Natural killer cell (primary cell): ENCODE results near the gene KANK2. TPM values are rescaled to one million over a fixed set of nuclear protein-coding genes. Genes with fewer than 3 reads are reported as not detected.

Experiments used
- ATAC-seq, 3 donors: fragments of 150-1000 bp in 2 of 3; fragments of 200-7000 bp in 1 of 3; cut with Tn5 transposase; 1 replicate in 1 of 3; 2 replicates in 2 of 3; pipeline ENCODE4 v1.10.0; 2021; ENCODE audit warnings: mild to moderate bottlenecking in 2 of 3, moderate library complexity in 2 of 3
- DNase-seq, 2 donors: peaks; one replicate each; pipeline versions ENCODE4 v3.0.0 to v3.0.0-alpha.2; 2013 to 2021; ENCODE audit warnings: mixed read lengths in 1 of 2
- H3K27ac ChIP-seq: one replicate; pipeline ENCODE4 v1.5.1; 2013; ENCODE audit warnings: mild to moderate bottlenecking, low read length
- H3K27me3 ChIP-seq: one replicate; pipeline ENCODE4 v1.6.1; 2013; ENCODE audit warnings: low read length; ENCODE audit not compliant: control insufficient read depth, insufficient read depth
- H3K36me3 ChIP-seq: one replicate; pipeline ENCODE4 v1.6.1; 2013; ENCODE audit warnings: low read length; ENCODE audit not compliant: control insufficient read depth, insufficient read depth
- H3K4me1 ChIP-seq: one replicate; pipeline ENCODE4 v1.6.1; 2013; ENCODE audit warnings: low read length; ENCODE audit not compliant: control insufficient read depth, insufficient read depth
- H3K4me3 ChIP-seq: one replicate; pipeline ENCODE4 v1.5.1; 2013; ENCODE audit warnings: low read length
- H3K9me3 ChIP-seq: one replicate; pipeline ENCODE4 v1.6.1; 2013; ENCODE audit warnings: low read length; ENCODE audit not compliant: control insufficient read depth, insufficient read depth
- H3K27ac Mint-ChIP-seq, 2 donors: one replicate each; pipeline ENCODE4 v1.8.0; 2022; ENCODE audit warnings: mild to moderate bottlenecking in 2 of 2, mixed read lengths in 2 of 2, moderate library complexity in 1 of 2
- H3K27me3 Mint-ChIP-seq, 2 donors: one replicate each; pipeline ENCODE4 v1.8.0; 2022; ENCODE audit warnings: low read depth in 2 of 2, mixed read lengths in 2 of 2
- H3K36me3 Mint-ChIP-seq: one replicate; pipeline ENCODE4 v1.8.0; 2022; ENCODE audit warnings: mixed read lengths
- H3K4me1 Mint-ChIP-seq, 2 donors: one replicate each; pipeline ENCODE4 v1.8.0; 2022; ENCODE audit warnings: mixed read lengths in 2 of 2
- H3K4me3 Mint-ChIP-seq: one replicate; pipeline ENCODE4 v1.8.0; 2022; ENCODE audit warnings: mild to moderate bottlenecking, moderate library complexity, mixed read lengths
- H3K9me3 Mint-ChIP-seq, 2 donors: one replicate each; pipeline ENCODE4 v1.8.0; 2022; ENCODE audit warnings: mixed read lengths in 2 of 2
- WGBS: methylation state at CpG from one replicate; pipeline ENCODE4 v1.1.7; 2013; ENCODE audit warnings: missing lambda C conversion rate; ENCODE audit not compliant: insufficient coverage; 5-methylcytosine and 5-hydroxymethylcytosine counted together
- intact Hi-C: fragments of 100-400 bp; cut with micrococcal nuclease; formaldehyde crosslinking; loops from one replicate; pipeline ENCODE4 v1.14.2; 2022
- total RNA-seq, 4 donors: library from RNA; stranded (reverse); fragments of 120-200 nt in 1 of 4; gene quantifications; one replicate each; pipeline versions ENCODE4 v1.2.3 to v1.2.4, GENCODE V29; 2013 to 2022
- TF ChIP-seq, protein P1 (sequence below): fragments of 200-600 bp; IDR thresholded peaks from one replicate; pipeline ENCODE4 v1.8.0; 2022; ENCODE audit warnings: antibody characterized with exemption

The KANK2 gene
- total RNA-seq, 3 donors from 2014 or later (not counting 1 experiment from before 2014, with no cell fraction given): 0.82 to 1.3 (median 0.85) TPM

DNA sequence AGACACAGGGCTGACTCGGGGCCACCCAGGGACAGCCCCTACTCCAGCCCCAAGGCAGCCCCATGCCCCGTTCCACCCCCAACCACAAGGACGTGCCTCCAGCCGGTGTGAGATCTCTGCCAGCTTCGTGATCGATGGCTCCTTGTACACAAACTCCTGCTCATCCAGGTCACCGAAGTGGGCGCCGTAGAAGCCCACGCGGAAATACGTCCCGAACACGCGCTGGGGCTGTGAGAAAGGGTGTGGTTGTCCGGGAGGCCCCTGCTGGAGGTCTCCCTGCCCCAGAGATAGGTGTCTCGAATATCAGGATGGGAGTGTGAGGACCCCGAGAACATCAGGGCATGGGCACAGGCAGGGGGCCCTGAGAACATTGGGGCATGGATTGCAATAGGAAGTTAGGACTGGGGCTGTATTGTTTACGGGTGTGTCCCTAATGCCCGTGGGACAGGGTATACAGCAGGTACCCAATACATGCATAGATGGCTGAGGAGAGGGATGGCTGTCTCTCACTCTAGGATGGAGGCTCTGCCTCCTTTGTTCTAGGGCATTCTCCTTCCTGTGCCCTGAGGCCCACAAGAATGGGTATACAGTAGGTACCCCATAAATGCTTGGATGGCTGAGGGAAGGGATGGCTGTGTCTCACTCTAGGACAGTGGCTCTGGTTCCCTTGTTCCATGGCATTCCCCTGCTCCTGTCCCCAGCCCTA is 5.3 kb upstream of the KANK2 start:
- H3K4me3 Mint-ChIP-seq: no peak overlapping the region
- H3K36me3 Mint-ChIP-seq: no peaks in the 10 kb centered on the region
- peaks cover 0 to 9% of the 10 kb centered on the region in 2 donors for H3K27me3 Mint-ChIP-seq
- no peak overlapping the region for H3K27ac Mint-ChIP-seq
- H3K9me3 Mint-ChIP-seq: no peaks in the 10 kb centered on the region
- TF ChIP-seq, protein P1, sequence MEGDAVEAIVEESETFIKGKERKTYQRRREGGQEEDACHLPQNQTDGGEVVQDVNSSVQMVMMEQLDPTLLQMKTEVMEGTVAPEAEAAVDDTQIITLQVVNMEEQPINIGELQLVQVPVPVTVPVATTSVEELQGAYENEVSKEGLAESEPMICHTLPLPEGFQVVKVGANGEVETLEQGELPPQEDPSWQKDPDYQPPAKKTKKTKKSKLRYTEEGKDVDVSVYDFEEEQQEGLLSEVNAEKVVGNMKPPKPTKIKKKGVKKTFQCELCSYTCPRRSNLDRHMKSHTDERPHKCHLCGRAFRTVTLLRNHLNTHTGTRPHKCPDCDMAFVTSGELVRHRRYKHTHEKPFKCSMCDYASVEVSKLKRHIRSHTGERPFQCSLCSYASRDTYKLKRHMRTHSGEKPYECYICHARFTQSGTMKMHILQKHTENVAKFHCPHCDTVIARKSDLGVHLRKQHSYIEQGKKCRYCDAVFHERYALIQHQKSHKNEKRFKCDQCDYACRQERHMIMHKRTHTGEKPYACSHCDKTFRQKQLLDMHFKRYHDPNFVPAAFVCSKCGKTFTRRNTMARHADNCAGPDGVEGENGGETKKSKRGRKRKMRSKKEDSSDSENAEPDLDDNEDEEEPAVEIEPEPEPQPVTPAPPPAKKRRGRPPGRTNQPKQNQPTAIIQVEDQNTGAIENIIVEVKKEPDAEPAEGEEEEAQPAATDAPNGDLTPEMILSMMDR: no peak
- Histone ChIP-seq H3K27ac (no peak overlapping the region), H3K4me1 (peaks cover 4% of the 10 kb centered on the region), H3K9me3 (no peaks in the 10 kb centered on the region), H3K4me3 (no peak overlapping the region), H3K36me3 (no peaks in the 10 kb centered on the region), H3K27me3 (no peaks in the 10 kb centered on the region)
- WGBS: 90% methylated on average over 20 of the region's 20 CpGs
- intact Hi-C loops: loop anchor here (2.0 kb wide), 1 partner anchor 166 kb away; no protein-coding TSS in a partner anchor
- DNase-seq (no peak), ATAC-seq (no peak)
- peaks cover 0 to 14% of the 10 kb centered on the region in 2 donors for H3K4me1 Mint-ChIP-seq

DNA sequence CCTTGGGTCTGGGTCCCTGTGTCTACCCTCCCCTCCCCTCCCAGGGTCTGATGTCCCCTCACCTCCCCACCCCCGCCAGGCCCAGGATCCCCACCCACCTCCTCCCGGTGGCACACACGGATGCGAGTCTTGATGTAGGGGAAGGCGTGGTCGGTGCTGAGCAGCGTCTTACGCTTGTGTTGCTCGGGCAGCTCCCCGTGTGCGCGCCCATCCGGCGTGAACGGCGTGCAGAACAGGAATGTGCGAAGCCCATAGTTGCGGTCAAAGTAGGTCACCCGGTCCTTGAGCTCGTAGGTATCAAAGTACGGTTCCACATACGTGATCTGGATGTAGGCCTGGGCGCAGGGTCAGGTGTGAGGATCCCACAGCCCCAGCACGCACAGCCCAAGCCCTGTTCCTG is 4.4 kb upstream of the KANK2 start:
- Mint-ChIP-seq H3K9me3 (no peaks in the 10 kb centered on the region), H3K36me3 (no peaks in the 10 kb centered on the region), H3K27ac (no peak overlapping the region), H3K4me3 (no peak overlapping the region), H3K4me1 (peaks cover 0 to 19% of the 10 kb centered on the region in 2 donors), H3K27me3 (peaks cover 0 to 9% of the 10 kb centered on the region in 2 donors)
- TF ChIP-seq, protein P1: no peak
- no peak overlapping the region for H3K4me3 ChIP-seq
- no peak for ATAC-seq
- H3K4me1 ChIP-seq: peaks cover 9% of the 10 kb centered on the region
- WGBS: 95% methylated on average over 23 of the region's 24 CpGs
- intact Hi-C loops: loop anchor here (2.0 kb wide), 1 partner anchor 165 kb away; no protein-coding TSS in a partner anchor
- H3K36me3 ChIP-seq: no peaks in the 10 kb centered on the region
- no peaks in the 10 kb centered on the region for H3K9me3 ChIP-seq
- H3K27ac ChIP-seq: no peak overlapping the region
- no peak for DNase-seq
- no peaks in the 10 kb centered on the region for H3K27me3 ChIP-seq

DNA sequence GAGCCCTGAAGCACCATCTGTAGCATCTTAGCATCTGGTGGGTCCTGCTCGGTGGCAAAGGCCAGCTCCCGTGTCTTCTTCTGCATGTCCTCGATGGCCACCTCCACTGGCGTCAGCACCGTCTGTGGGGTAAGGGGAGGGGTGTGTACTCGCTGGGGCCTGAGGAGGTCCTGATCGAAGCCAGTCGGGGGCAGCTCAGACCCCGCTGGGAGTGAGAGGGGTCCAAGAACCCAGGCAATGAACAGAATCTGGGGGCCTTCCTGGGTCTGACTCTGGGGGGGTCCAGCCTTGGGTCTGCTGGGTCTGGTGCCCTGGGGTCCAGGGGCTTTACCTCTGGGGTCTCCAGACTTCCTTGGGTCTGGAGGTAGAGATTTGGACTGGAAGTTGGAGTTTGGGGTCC is 3.6 kb upstream of the KANK2 start:
- no peak for ATAC-seq
- Mint-ChIP-seq H3K36me3 (no peaks in the 10 kb centered on the region), H3K4me3 (no peak overlapping the region), H3K27me3 (peaks cover 0 to 12% of the 10 kb centered on the region in 2 donors), H3K27ac (no peak overlapping the region), H3K9me3 (no peaks in the 10 kb centered on the region), H3K4me1 (peaks cover 0 to 24% of the 10 kb centered on the region in 2 donors)
- TF ChIP-seq, protein P1: no peak
- Histone ChIP-seq H3K4me1 (peaks cover 13% of the 10 kb centered on the region), H3K36me3 (no peaks in the 10 kb centered on the region), H3K27ac (no peak overlapping the region), H3K4me3 (no peak overlapping the region), H3K27me3 (no peaks in the 10 kb centered on the region), H3K9me3 (no peaks in the 10 kb centered on the region)
- no peak for DNase-seq
- WGBS: 94% methylated on average over 9 of the region's 9 CpGs
- intact Hi-C loops: no loop called here
